GM13976 (cell line): ENCODE data around the gene UBR3.
"Not testable (repeated sequence)": the region's sequence is repeated elsewhere in the genome, so short reads cannot be mapped to it uniquely, and the experiment has no call there.

ENCODE experiments used
- DNase-seq: peaks from one replicate; pipeline ENCODE4 v3.0.0; 2012; ENCODE audit warnings: low spot score
- in situ Hi-C: fragments of 300-500 bp; cut with MboI; formaldehyde crosslinking; loops from one replicate; pipeline ENCODE4 v1.12.0; 2022; ENCODE audit warnings: low sequenced_read_pairs, mixed read lengths, inconsistent platforms; ENCODE audit not compliant: unreplicated experiment
- TF ChIP-seq, protein P1 (sequence below): IDR thresholded peaks from 2 replicates; pipeline ENCODE4 v1.5.1; 2012; ENCODE audit warnings: borderline replicate concordance, mild to moderate bottlenecking; ENCODE audit not compliant: insufficient read depth; ENCODE audit errors: extremely low read depth, missing control alignments, control extremely low read depth

The UBR3 gene

DNA sequence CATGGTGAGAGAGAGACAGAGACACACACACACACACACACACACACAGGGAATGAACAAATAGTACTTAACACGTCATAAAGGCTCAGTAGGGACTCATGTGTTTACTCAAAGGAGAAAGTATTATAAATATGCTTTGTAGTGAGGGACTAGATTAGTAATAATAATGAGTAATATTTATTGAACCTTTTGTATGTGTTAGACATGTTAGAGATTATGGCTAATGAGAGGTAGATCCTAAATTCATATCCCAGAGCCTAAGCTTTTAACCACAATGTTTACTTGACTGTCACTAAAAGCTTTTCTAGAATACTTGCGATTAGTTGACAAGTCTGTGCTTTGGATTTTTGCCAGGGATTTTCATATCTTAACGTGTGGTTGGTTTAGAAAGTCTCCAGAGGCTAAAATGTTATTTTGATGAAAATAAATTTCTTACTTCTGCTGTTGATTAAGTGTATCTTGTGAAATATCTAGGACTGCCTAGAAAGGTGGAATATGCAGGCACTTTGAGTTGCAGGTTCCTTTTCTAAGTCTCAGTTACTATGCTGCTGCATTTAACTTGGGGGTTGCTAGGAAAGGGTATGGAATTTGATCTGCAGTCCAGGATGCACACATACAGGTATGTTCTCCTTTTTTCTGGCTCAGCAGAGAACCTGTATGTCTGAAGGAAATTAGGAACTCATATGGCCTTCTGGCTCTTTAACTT, 64.5 kb downstream of the UBR3 start:
- in situ Hi-C loops, result no loop called here
- DNase-seq, result no peak
- TF ChIP-seq, protein P1, sequence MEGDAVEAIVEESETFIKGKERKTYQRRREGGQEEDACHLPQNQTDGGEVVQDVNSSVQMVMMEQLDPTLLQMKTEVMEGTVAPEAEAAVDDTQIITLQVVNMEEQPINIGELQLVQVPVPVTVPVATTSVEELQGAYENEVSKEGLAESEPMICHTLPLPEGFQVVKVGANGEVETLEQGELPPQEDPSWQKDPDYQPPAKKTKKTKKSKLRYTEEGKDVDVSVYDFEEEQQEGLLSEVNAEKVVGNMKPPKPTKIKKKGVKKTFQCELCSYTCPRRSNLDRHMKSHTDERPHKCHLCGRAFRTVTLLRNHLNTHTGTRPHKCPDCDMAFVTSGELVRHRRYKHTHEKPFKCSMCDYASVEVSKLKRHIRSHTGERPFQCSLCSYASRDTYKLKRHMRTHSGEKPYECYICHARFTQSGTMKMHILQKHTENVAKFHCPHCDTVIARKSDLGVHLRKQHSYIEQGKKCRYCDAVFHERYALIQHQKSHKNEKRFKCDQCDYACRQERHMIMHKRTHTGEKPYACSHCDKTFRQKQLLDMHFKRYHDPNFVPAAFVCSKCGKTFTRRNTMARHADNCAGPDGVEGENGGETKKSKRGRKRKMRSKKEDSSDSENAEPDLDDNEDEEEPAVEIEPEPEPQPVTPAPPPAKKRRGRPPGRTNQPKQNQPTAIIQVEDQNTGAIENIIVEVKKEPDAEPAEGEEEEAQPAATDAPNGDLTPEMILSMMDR, result no peak

DNA sequence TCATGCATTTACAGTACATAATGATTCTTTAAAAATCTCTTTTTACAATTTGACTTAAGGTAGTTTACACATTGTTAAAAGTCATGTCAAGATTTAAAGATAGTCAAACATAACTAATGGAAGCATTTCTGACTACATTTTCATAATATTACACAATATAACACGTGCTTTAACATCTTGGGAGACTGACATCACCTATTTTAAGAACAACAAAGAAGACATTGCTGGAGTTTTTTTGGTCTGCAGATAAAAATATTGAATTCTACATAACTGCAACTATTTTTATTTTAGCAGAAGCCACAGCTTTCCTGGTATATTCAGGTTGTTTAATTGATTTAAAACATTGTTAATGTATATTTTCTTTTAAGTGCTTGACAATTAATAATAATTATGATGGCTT, 65.7 kb downstream of the UBR3 start:
- DNase-seq, result no peak
- in situ Hi-C loops, result no loop called here
- TF ChIP-seq, protein P1, result no peak

DNA sequence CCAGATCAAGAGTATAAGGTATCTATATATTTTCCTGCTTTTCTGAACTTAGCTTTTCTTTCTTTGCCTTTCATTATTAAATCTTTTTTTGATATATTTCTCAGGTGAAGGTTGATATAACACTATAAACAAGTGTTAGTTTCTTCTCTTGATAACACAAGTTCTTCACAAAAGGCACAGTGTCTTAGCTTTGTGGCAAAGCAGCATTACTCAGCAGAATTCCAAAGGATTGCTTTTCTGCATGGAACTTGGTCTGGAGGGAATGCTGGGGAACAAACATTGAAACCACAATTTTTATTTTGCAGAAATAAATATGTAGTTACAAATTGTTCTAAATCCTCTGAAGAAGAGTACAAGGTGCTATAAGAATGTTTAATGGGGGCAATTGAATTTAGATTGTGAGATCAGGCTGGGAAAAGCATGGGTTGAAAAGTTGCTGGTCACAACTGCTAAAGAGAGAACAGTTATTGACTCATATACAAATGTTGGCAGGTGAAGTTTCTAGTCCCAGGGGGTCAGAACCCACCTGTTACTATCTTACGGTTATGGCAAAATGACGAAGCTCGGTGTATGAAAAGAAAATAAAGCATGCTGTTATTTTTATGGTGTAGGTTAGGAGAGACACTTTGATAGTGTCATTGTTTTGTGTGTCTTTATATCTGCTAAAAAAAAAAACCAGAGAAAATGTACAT, 68.2 kb downstream of the UBR3 start:
- in situ Hi-C loops, result no loop called here
- no peak for DNase-seq
- TF ChIP-seq, protein P1, result no peak

DNA sequence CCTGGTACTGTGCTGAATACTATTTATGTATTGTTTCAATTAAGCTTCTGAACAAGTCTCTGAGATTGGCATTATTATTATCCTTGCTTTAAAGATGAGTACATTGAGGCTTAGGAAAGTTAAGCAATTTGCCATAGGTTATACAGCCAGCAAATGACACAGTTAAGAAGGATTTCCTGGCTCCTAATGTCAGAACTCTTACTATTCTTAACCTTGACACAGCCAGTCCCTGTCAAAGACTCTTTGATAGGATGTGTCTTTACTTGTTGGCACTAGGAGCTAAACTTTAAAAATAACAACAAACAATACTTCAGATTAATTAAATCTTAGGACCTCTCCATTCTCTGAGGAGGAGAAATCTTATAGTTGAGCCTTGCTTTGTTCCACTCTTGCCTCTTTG, 70.6 kb downstream of the UBR3 start:
- in situ Hi-C loops, result no loop called here
- TF ChIP-seq, protein P1, result no peak
- no peak for DNase-seq

DNA sequence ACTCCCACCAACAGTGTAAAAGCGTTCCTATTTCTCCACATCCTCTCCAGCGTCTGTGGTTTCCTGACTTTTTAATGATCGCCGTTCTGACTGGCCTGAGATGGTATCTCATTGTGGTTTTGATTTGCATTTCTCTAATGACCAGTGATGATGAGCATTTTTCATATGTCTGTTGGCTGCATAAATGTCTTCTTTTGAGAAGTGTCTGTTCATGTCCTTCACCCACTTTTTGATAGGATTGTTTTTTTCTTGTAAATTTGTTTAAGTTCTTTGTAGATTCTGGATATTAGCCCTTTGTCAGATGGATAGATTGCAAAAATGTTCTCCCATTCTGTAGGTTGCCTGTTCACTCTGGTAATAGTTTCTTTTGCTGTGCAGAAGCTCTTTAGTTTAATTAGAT, 72.8 kb downstream of the UBR3 start:
- DNase-seq, in situ Hi-C loops: not testable (repeated sequence)

DNA sequence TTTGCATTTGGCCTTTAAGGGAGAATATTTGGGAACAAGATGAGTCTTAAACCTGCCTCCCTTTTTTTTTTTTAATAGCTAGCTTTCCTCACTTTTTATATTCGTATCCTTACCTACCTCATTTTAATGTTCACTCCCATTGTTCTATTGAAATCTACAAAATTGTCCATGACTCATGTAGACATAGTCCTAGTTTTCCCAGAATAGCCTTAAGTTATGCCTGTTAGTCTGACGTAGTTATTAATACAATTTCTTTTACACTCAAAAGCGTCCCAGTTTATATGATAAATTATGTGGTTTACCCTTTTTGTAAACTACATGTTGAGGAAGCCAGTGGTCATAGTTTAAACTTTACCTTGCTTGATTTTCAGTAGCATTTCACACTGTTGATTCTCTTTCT, 73.4 kb downstream of the UBR3 start:
- no peak for DNase-seq
- in situ Hi-C loops, result no loop called here
- TF ChIP-seq, protein P1, result no peak

DNA sequence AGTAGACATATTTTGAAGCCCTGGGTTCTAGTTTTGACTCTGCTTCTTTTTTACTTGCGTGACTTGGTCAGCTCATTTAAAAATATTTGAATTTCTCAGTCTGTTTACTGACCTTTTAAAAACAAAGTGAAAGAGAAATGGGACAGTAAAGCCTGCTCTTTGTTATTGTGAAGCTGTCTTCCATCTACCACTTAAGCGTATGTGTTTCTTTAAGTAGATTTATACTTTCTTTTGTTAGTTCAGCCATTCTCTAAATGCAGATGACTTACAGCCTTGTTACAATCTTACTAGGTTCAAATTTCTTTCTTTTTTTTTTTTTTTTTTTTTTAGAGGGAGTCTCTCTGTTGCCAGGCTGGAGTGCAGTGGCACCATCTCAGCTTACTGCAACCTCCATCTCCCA, 79.5 kb downstream of the UBR3 start:
- TF ChIP-seq, protein P1, result no peak

More for the DNA sequence above, 79.5 kb downstream of the UBR3 start:
- no peak for DNase-seq
- in situ Hi-C loops, result no loop called here
